ENCODE results near the gene ZNF652. TPM values are rescaled to one million over a fixed set of nuclear protein-coding genes. Genes with fewer than 3 reads are reported as not detected.

ZNF652 gene
- total RNA-seq, 1 experiment from 2014 or later, result 18.2 TPM

DNA sequence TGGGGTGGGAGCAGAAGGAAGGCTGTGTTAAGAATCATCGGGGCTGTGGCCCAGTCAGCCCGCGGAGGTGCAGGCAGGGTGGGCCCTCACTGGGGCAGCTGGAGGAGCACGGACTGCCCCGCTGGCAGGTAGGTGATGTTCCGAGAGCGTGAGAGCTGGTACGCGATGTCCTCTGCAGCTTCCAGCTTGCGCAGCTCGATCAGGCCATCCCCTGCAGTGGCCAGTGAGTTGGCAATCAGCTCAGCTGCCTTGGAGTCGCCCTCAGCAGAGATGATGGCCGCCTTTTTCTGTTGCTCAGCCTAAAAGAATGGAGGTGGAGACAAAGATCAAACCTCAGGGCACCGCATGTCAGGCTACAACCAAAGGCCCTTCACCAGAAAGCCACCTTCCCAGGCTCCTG lies 42.9 kb upstream of the ZNF652 start:
- intact Hi-C loops (cut with micrococcal nuclease), result no loop called here
- Histone ChIP-seq H3K27me3 (ENCODE audit: low read length) (no peaks in the 10 kb centered on the region), H3K4me1 (ENCODE audit: insufficient read depth, low read length) (no peaks in the 10 kb centered on the region), H3K79me2 (ENCODE audit: low read length) (no peaks in the 10 kb centered on the region), H3K9me3 (ENCODE audit: low read length) (no peaks in the 10 kb centered on the region), H3K4me3 (ENCODE audit: low read length) (no peak overlapping the region), H3K9ac (ENCODE audit: low read length) (no peak overlapping the region), H3K27ac (ENCODE audit: low read length) (no peak overlapping the region), H2AFZ (ENCODE audit: low read length) (no peak overlapping the region), H4K20me1 (ENCODE audit: low read length) (no peaks in the 10 kb centered on the region), H3F3A (ENCODE audit: low read length, unreplicated experiment) (no peaks in the 10 kb centered on the region), H3K4me2 (ENCODE audit: low read length) (no peak overlapping the region), H3K36me3 (ENCODE audit: low read depth, low read length) (peaks cover 71% of the 10 kb centered on the region), H3K9me2 (replicated peaks; ENCODE audit: low read length) (no peaks in the 10 kb centered on the region)
- ChIA-PET POLR2A (ENCODE audit: unreplicated experiment) (no interaction called here), CTCF (no interaction called here)
- BruUV-seq (replicated peaks), result no TSS peak
- ATAC-seq (no peak), DNase-seq (no peak)
- TF ChIP-seq, protein P1, sequence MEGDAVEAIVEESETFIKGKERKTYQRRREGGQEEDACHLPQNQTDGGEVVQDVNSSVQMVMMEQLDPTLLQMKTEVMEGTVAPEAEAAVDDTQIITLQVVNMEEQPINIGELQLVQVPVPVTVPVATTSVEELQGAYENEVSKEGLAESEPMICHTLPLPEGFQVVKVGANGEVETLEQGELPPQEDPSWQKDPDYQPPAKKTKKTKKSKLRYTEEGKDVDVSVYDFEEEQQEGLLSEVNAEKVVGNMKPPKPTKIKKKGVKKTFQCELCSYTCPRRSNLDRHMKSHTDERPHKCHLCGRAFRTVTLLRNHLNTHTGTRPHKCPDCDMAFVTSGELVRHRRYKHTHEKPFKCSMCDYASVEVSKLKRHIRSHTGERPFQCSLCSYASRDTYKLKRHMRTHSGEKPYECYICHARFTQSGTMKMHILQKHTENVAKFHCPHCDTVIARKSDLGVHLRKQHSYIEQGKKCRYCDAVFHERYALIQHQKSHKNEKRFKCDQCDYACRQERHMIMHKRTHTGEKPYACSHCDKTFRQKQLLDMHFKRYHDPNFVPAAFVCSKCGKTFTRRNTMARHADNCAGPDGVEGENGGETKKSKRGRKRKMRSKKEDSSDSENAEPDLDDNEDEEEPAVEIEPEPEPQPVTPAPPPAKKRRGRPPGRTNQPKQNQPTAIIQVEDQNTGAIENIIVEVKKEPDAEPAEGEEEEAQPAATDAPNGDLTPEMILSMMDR (conservative IDR thresholded peaks at IDR 0.05; ENCODE audit: low read depth, low read length), result no peak

- BruUV-seq (replicated peaks), result TSS peak; percentile 17
- no peaks in the 10 kb centered on the region for H3K79me2 ChIP-seq (ENCODE audit: low read length)
- intact Hi-C loops (cut with micrococcal nuclease), result no loop called here
- POLR2A ChIA-PET (ENCODE audit: unreplicated experiment), result no interaction called here
- no peak for DNase-seq
- no peaks in the 10 kb centered on the region for H3K4me1 ChIP-seq (ENCODE audit: insufficient read depth, low read length)
- H2AFZ ChIP-seq (ENCODE audit: low read length), result no peak overlapping the region
- no peaks in the 10 kb centered on the region for H3K9me3 ChIP-seq (ENCODE audit: low read length)
- H3K9ac ChIP-seq (ENCODE audit: low read length), result no peak overlapping the region
- H3K27me3 ChIP-seq (ENCODE audit: low read length), result no peaks in the 10 kb centered on the region
- H3K9me2 ChIP-seq (replicated peaks; ENCODE audit: low read length), result no peaks in the 10 kb centered on the region
- no peak overlapping the region for H3K4me2 ChIP-seq (ENCODE audit: low read length)
- H3K4me3 ChIP-seq (ENCODE audit: low read length), result no peak overlapping the region
- TF ChIP-seq EZH2phosphoT487 (IDR thresholded peaks at IDR 0.05; ENCODE audit: borderline replicate concordance, low read length) (no peak), EZH2 (IDR thresholded peaks at IDR 0.05; ENCODE audit: low read length, unreplicated experiment) (no peak)
- TF ChIP-seq, protein P1 (conservative IDR thresholded peaks at IDR 0.05; ENCODE audit: low read depth, low read length), result no peak
- H3K36me3 ChIP-seq (ENCODE audit: low read depth, low read length), result peaks cover 71% of the 10 kb centered on the region
- no peak for ATAC-seq
- H4K20me1 ChIP-seq (ENCODE audit: low read length), result no peaks in the 10 kb centered on the region
- CTCF ChIA-PET, result no interaction called here
- no peaks in the 10 kb centered on the region for H3F3A ChIP-seq (ENCODE audit: low read length, unreplicated experiment)
- no peak overlapping the region for H3K27ac ChIP-seq (ENCODE audit: low read length)
Measured at GRCh38 chr17:49404361-49404760, 42.3 kb upstream of the ZNF652 start.

DNA sequence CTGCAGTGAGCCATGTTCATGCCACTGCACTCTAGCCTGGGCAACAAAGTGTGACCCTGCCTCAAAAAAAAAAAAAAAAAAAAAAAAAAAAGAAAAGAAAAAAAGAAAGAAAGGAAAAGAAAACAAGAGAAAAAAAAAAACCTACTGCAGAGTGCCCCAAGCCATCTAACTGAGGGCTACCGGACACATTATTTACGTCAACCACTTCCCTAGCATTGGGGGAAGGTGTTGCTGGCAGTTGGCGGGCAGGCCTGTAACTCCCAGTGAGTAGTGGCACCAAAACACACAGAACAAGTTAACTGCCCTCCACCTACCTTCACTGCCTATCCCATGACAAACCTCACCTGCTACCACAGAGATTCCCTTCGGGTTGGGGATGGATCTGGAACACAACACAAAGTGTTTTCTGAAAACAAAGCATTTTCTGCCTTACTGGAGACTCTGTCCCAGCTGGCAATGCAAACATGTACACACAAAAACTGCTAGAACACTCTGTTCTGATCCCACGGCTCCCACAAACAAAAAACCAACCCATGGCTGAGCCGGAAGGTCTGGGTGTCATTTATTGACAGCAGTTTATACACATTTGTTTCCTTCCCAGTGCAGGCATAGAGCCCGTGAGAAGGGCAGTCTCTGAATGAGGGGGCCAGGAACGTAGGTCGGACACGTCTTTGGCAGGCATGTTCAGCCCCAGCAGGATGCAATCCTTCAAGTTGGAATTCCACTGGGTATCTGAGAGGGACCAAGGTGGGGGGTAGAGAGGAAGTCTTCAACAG lies 41.7 kb upstream of the ZNF652 start:
- no peak overlapping the region for H3K9ac ChIP-seq (ENCODE audit: low read length)
- no peak for ATAC-seq
- TF ChIP-seq EZH2 (IDR thresholded peaks at IDR 0.05; ENCODE audit: low read length, unreplicated experiment), result no peak
- TF ChIP-seq, protein P1 (conservative IDR thresholded peaks at IDR 0.05; ENCODE audit: low read depth, low read length), result no peak
- TF ChIP-seq EZH2phosphoT487 (IDR thresholded peaks at IDR 0.05; ENCODE audit: borderline replicate concordance, low read length), result no peak
- peaks cover 65% of the 10 kb centered on the region for H3K36me3 ChIP-seq (ENCODE audit: low read depth, low read length)
- ChIA-PET POLR2A (ENCODE audit: unreplicated experiment) (no interaction called here), CTCF (no interaction called here)
- no peak overlapping the region for H3K27ac ChIP-seq (ENCODE audit: low read length)
- no peak for DNase-seq
- H3K27me3 ChIP-seq (ENCODE audit: low read length), result no peaks in the 10 kb centered on the region
- H3K4me1 ChIP-seq (ENCODE audit: insufficient read depth, low read length), result no peaks in the 10 kb centered on the region
- BruUV-seq (replicated peaks), result no TSS peak
- H3K4me2 ChIP-seq (ENCODE audit: low read length), result no peak overlapping the region
- no peaks in the 10 kb centered on the region for H3K79me2 ChIP-seq (ENCODE audit: low read length)
- H3K9me2 ChIP-seq (replicated peaks; ENCODE audit: low read length), result no peaks in the 10 kb centered on the region
- H3F3A ChIP-seq (ENCODE audit: low read length, unreplicated experiment), result no peaks in the 10 kb centered on the region
- no peak overlapping the region for H2AFZ ChIP-seq (ENCODE audit: low read length)
- intact Hi-C loops (cut with micrococcal nuclease), result no loop called here
- no peaks in the 10 kb centered on the region for H3K9me3 ChIP-seq (ENCODE audit: low read length)
- no peak overlapping the region for H3K4me3 ChIP-seq (ENCODE audit: low read length)
- no peaks in the 10 kb centered on the region for H4K20me1 ChIP-seq (ENCODE audit: low read length)
